ENCODE data around the gene AHDC1. TPM values are rescaled to one million over a fixed set of nuclear protein-coding genes. Genes with fewer than 3 reads are reported as not detected.
A peak's percentile ranks its signal among the peaks of the same experiment; 100 is the strongest.

Gene AHDC1
- total and polyA plus RNA-seq, 2 of the 13 experiments (the other 11 are each of a cell fraction or from before 2014, with no cell fraction given) = 1.0 to 2.7 TPM

DNA sequence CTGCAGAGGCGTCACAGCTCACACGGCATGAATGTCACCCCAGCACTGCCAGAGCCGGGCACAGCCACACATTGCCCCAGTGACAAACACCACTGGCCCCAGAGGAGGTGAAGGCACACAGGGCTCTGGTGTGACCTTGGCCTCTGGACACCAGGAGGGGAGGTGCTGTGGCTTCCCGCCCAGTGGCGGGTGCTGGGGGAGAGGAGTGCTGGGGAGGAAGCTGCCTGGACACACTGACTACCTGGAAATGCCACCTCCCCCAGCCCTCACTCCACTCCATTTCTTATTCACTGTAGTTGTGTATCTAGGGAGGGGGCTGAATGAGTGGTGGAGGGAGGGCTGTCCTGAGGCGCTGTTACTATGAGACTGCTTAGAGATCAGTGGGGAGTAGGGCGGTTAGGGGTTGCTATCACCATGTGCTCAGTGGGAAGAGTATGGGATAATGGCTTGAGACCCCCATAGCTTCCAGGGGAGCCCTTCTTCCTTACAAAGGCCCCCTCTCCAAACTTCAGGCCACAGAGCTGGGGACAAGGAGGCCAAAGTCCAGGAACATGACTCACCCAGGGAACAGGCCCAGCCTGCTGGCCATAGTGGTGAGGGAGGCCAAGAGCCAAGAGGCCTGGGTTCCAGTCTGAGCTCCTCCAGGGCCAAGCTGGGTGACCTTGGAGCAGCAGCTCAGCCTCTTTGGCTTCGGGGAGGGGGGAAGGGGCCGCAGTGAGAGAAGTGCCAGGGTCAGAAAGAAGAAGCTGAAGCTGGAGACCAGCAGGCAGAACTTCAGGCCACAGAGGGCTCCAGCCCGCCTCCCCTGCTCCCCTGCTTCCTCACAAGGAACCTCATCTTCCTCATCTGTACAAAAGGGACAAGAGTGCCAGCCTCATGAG, 40.1 kb downstream of the AHDC1 start (continued):
- TF ChIP-seq, protein P1, sequence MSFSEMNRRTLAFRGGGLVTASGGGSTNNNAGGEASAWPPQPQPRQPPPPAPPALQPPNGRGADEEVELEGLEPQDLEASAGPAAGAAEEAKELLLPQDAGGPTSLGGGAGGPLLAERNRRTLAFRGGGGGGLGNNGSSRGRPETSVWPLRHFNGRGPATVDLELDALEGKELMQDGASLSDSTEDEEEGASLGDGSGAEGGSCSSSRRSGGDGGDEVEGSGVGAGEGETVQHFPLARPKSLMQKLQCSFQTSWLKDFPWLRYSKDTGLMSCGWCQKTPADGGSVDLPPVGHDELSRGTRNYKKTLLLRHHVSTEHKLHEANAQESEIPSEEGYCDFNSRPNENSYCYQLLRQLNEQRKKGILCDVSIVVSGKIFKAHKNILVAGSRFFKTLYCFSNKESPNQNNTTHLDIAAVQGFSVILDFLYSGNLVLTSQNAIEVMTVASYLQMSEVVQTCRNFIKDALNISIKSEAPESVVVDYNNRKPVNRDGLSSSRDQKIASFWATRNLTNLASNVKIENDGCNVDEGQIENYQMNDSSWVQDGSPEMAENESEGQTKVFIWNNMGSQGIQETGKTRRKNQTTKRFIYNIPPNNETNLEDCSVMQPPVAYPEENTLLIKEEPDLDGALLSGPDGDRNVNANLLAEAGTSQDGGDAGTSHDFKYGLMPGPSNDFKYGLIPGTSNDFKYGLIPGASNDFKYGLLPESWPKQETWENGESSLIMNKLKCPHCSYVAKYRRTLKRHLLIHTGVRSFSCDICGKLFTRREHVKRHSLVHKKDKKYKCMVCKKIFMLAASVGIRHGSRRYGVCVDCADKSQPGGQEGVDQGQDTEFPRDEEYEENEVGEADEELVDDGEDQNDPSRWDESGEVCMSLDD (CRISPR knock-in tag; IDR thresholded peaks at IDR 0.05; ENCODE audit: borderline replicate concordance) = peak; percentile 85; the same call in 1 of the 2 replicates
- peak; percentile 87 for TF ChIP-seq HMG20A (CRISPR knock-in tag; IDR thresholded peaks at IDR 0.05; ENCODE audit: borderline replicate concordance)
- TF ChIP-seq RFX3 (CRISPR knock-in tag; IDR thresholded peaks at IDR 0.05) = no peak
- 0 out of 2 replicates have a peak, but pooled peaks have one; percentile 49 for TF ChIP-seq GFI1 (CRISPR knock-in tag; IDR thresholded peaks at IDR 0.05; ENCODE audit: borderline replicate concordance)
- TF ChIP-seq MEF2D (CRISPR knock-in tag; IDR thresholded peaks at IDR 0.05) = peak; percentile 90
- TF ChIP-seq, protein P2, sequence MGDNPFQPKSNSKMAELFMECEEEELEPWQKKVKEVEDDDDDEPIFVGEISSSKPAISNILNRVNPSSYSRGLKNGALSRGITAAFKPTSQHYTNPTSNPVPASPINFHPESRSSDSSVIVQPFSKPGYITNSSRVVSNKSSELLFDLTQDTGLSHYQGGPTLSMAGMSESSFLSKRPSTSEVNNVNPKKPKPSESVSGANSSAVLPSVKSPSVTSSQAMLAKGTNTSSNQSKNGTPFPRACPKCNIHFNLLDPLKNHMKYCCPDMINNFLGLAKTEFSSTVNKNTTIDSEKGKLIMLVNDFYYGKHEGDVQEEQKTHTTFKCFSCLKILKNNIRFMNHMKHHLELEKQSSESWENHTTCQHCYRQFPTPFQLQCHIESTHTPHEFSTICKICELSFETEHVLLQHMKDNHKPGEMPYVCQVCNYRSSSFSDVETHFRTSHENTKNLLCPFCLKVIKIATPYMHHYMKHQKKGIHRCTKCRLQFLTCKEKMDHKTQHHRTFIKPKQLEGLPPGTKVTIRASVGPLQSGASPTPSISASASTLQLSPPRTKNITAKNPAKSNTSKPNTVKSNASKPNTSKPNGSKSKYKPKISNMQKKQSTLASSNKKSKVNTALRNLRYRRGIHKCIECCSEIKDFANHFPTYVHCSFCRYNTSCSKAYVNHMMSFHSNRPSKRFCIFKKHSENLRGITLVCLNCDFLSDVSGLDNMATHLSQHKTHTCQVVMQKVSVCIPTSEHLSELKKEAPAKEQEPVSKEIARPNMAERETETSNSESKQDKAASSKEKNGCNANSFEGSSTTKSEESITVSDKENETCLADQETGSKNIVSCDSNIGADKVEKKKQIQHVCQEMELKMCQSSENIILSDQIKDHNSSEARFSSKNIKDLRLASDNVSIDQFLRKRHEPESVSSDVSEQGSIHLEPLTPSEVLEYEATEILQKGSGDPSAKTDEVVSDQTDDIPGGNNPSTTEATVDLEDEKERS (CRISPR knock-in tag; IDR thresholded peaks at IDR 0.05) = peak; percentile 95
- TF ChIP-seq ZNF138 (CRISPR knock-in tag; IDR thresholded peaks at IDR 0.05; ENCODE audit: low read depth) = no peak
- peak; percentile 75 for TF ChIP-seq ZEB1 (IDR thresholded peaks at IDR 0.05; ENCODE audit: insufficient replicate concordance, low read depth)
- no peak for TF ChIP-seq ZNF850 (CRISPR knock-in tag; conservative IDR thresholded peaks at IDR 0.05)
- 0 out of 2 replicates have a peak, but pooled peaks have one; percentile 60 for TF ChIP-seq ZNF777 (CRISPR knock-in tag; IDR thresholded peaks at IDR 0.05)
- peak; percentile 83 for TF ChIP-seq ZNF781 (CRISPR knock-in tag; IDR thresholded peaks at IDR 0.05; ENCODE audit: borderline replicate concordance, not compliant biosample characterization)
- no peak for TF ChIP-seq CEBPB (IDR thresholded peaks at IDR 0.05; ENCODE audit: borderline replicate concordance, low read depth, low read length)
- no peak for TF ChIP-seq ZNF83 (CRISPR knock-in tag; IDR thresholded peaks at IDR 0.05; ENCODE audit: borderline replicate concordance)
- TF ChIP-seq, protein P3, sequence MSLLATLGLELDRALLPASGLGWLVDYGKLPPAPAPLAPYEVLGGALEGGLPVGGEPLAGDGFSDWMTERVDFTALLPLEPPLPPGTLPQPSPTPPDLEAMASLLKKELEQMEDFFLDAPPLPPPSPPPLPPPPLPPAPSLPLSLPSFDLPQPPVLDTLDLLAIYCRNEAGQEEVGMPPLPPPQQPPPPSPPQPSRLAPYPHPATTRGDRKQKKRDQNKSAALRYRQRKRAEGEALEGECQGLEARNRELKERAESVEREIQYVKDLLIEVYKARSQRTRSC (CRISPR knock-in tag; IDR thresholded peaks at IDR 0.05; ENCODE audit: low read depth) = no peak
- no peak for TF ChIP-seq ZNF546 (CRISPR knock-in tag; conservative IDR thresholded peaks at IDR 0.05)
- TF ChIP-seq KAT8 (CRISPR knock-in tag; IDR thresholded peaks at IDR 0.05) = peak; percentile 78
- no peak for TF ChIP-seq CHCHD3 (CRISPR knock-in tag; IDR thresholded peaks at IDR 0.05)
- peak; percentile 62; the same call in 1 of the 2 replicates for TF ChIP-seq ZNF598 (CRISPR knock-in tag; IDR thresholded peaks at IDR 0.05; ENCODE audit: borderline replicate concordance)
- peak; percentile 82; the same call in 1 of the 2 replicates for TF ChIP-seq DPF2 (CRISPR knock-in tag; IDR thresholded peaks at IDR 0.05; ENCODE audit: borderline replicate concordance, low read depth)
- no peak; the same call in 1 of the 2 replicates for TF ChIP-seq ZNF782 (CRISPR knock-in tag; IDR thresholded peaks at IDR 0.05; ENCODE audit: borderline replicate concordance)

All from HepG2 (cell line).